Measurements from ENCODE around the gene EYA2. TPM values are rescaled to one million over a fixed set of nuclear protein-coding genes. Genes with fewer than 3 reads are reported as not detected.

EYA2 gene
- total and polyA plus RNA-seq, 4 donors = 0.17 to 0.54 (median 0.23) TPM; not detected in 1

GRCh38 chr20:47036091-47036870 lies 141.6 kb downstream of the EYA2 start:
- Histone ChIP-seq H3K36me3 (ENCODE audit: control insufficient read depth in 4 of 4, insufficient read depth in 3 of 4, low read depth in 1 of 4, low read length in 3 of 4) (no peaks in the 10 kb centered on the region), H3K27me3 (ENCODE audit: control insufficient read depth in 4 of 4, insufficient read depth in 4 of 4, low read length in 3 of 4) (no peaks in the 10 kb centered on the region), H3K4me3 (ENCODE audit: low read depth in 1 of 3, low read length in 3 of 3) (no peak overlapping the region), H3K27ac (ENCODE audit: low read depth in 1 of 2, low read length in 2 of 2) (peak overlapping the region; percentile 62 to 67), H3K4me1 (ENCODE audit: control insufficient read depth in 4 of 4, insufficient read depth in 4 of 4, low read length in 3 of 4) (peaks cover 5 to 21% (median 15%) of the 10 kb centered on the region in 4 donors), H3K9ac (ENCODE audit: low read depth in 1 of 2, low read length in 2 of 2) (peak overlapping the region in 1 of 2 donors; percentile 25), H3K9me3 (ENCODE audit: control insufficient read depth in 4 of 4, low read length in 3 of 4) (no peaks in the 10 kb centered on the region)
- TF ChIP-seq RAD21 (IDR thresholded peaks at IDR 0.05) (peak in 1 of 2 donors; percentile 21), MAX (IDR thresholded peaks at IDR 0.05) (peak; percentile 82), YY1 (IDR thresholded peaks at IDR 0.05) (peak; percentile 57), FOXA2 (IDR thresholded peaks at IDR 0.05) (peak; percentile 74), JUND (IDR thresholded peaks at IDR 0.05) (peak in 1 of 2 donors; percentile 36), HNF4G (IDR thresholded peaks at IDR 0.05) (no peak), GABPA (IDR thresholded peaks at IDR 0.05 in 1 of 2, conservative IDR thresholded peaks at IDR 0.05 in 1 of 2) (no peak), ZBTB33 (IDR thresholded peaks at IDR 0.05) (no peak), SP1 (IDR thresholded peaks at IDR 0.05) (no peak), CTCF (IDR thresholded peaks at IDR 0.05; ENCODE audit: low read depth, low read length, missing input control) (no peak), HNF4A (conservative IDR thresholded peaks at IDR 0.05) (peak; percentile 11 to 82), FOXA1 (IDR thresholded peaks at IDR 0.05) (peak; percentile 84), ATF3 (IDR thresholded peaks at IDR 0.05) (no peak), RXRA (IDR thresholded peaks at IDR 0.05) (peak in 1 of 2 donors; percentile 81), TAF1 (conservative IDR thresholded peaks at IDR 0.05) (no peak), NR2F2 (IDR thresholded peaks at IDR 0.05) (no peak), EGR1 (IDR thresholded peaks at IDR 0.05; ENCODE audit: low read depth in 2 of 2) (no peak), REST (IDR thresholded peaks at IDR 0.05) (peak; percentile 48)
- DNase-seq (ENCODE audit: low spot score) = no peak
- 41% methylated on average over 12 of the region's 12 CpGs for WGBS
